ENCODE data around the gene TMEM242. TPM values are rescaled to one million over a fixed set of nuclear protein-coding genes. Genes with fewer than 3 reads are reported as not detected.

TMEM242 gene
- total RNA-seq, 1 donor from 2014 or later = 11.7 TPM

DNA sequence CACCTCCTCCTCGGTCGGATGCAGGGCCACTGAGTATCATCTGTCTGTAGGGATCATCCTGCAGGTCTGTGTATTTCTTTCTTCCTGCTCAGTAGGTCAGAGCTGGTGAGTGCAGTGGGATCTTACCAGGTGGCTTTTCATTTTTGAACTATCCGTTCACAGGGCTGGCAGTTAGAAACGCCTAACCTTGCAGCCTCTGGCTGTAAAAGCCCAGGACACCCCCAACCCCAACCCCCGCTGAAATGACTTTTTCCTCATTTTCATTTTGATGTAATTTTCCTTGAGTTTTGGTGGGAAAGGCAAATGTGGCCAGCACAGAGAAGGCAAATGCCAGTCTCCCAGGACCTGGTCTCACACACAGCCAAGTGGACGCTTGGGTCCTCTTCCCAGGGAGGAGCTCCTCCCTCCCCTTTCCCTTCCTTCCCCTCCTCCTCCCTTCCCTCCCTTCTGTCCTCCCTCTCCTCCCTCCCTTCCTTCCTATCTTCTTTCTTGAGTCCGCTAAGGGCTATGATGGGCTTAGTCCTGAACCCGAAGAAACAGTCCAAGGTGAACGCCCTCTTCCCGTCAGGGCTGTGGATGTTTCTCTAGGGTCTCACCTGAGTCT lies 36.0 kb downstream of the TMEM242 start:
- H3K4me3 Mint-ChIP-seq = no peak overlapping the region
- H3K36me3 Mint-ChIP-seq = peaks cover 8% of the 10 kb centered on the region
- H3K9me3 Mint-ChIP-seq = no peaks in the 10 kb centered on the region
- peaks cover 11% of the 10 kb centered on the region for H3K4me1 Mint-ChIP-seq (ENCODE audit: unreplicated experiment)
- no peak overlapping the region for H3K27ac Mint-ChIP-seq
- no peaks in the 10 kb centered on the region for H3K27me3 Mint-ChIP-seq
- no peak for TF ChIP-seq CTCF (conservative IDR thresholded peaks at IDR 0.05)
- DNase-seq (ENCODE audit: extremely low spot score, unreplicated experiment) = no peak

DNA sequence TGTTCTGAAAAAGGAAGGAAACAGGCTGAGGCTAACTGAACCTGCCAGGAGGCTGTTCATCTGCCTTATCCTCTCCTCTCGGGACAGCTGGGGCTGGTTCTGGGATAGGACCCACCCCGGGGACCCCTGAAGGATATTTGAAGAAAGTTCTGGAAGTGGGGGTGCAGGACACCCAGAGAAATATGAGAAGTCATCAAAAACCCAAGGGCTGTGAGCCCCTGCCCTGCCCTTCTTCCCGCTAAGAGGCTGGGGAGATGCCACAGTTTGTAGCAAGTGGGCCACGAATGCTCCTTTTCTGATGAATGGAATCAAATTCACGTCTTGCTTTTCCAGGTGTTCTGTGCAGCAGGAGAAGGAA lies 37.9 kb downstream of the TMEM242 start:
- Mint-ChIP-seq H3K9me3 (no peaks in the 10 kb centered on the region), H3K27me3 (no peaks in the 10 kb centered on the region), H3K4me1 (ENCODE audit: unreplicated experiment) (peaks cover 13% of the 10 kb centered on the region), H3K27ac (no peak overlapping the region), H3K4me3 (no peak overlapping the region), H3K36me3 (peaks cover 8% of the 10 kb centered on the region)
- TF ChIP-seq CTCF (conservative IDR thresholded peaks at IDR 0.05) = no peak
- no peak for DNase-seq (ENCODE audit: extremely low spot score, unreplicated experiment)

- Mint-ChIP-seq H3K4me3 (no peak overlapping the region), H3K9me3 (no peaks in the 10 kb centered on the region), H3K27me3 (no peaks in the 10 kb centered on the region), H3K27ac (peak overlapping the region; percentile 1), H3K36me3 (peaks cover 3% of the 10 kb centered on the region), H3K4me1 (ENCODE audit: unreplicated experiment) (peaks cover 13% of the 10 kb centered on the region)
- TF ChIP-seq CTCF (conservative IDR thresholded peaks at IDR 0.05) = no peak
- no peak for DNase-seq (ENCODE audit: extremely low spot score, unreplicated experiment)
Observed at GRCh38 chr6:157284738-157285421, 38.4 kb downstream of the TMEM242 start.

GRCh38 chr6:157283900-157284737 lies 39.2 kb downstream of the TMEM242 start:
- H3K27me3 Mint-ChIP-seq = peaks cover 3% of the 10 kb centered on the region
- no peak overlapping the region for H3K4me3 Mint-ChIP-seq
- no peak for TF ChIP-seq CTCF (conservative IDR thresholded peaks at IDR 0.05)
- H3K36me3 Mint-ChIP-seq = no peaks in the 10 kb centered on the region
- H3K9me3 Mint-ChIP-seq = no peaks in the 10 kb centered on the region
- H3K4me1 Mint-ChIP-seq (ENCODE audit: unreplicated experiment) = peaks cover 13% of the 10 kb centered on the region
- no peak overlapping the region for H3K27ac Mint-ChIP-seq
- DNase-seq (ENCODE audit: extremely low spot score, unreplicated experiment) = no peak

- Mint-ChIP-seq H3K27me3 (peaks cover 3% of the 10 kb centered on the region), H3K27ac (no peak overlapping the region), H3K9me3 (no peaks in the 10 kb centered on the region), H3K4me1 (ENCODE audit: unreplicated experiment) (peaks cover 13% of the 10 kb centered on the region), H3K4me3 (no peak overlapping the region), H3K36me3 (no peaks in the 10 kb centered on the region)
- no peak for DNase-seq (ENCODE audit: extremely low spot score, unreplicated experiment)
- no peak for TF ChIP-seq CTCF (conservative IDR thresholded peaks at IDR 0.05)
Observed at GRCh38 chr6:157283330-157283898, 39.9 kb downstream of the TMEM242 start.

Data from type B pancreatic cell (in vitro differentiated cells).